H1 (cell line): ENCODE measurements around the gene AVPR2. TPM values are rescaled to one million over a fixed set of nuclear protein-coding genes. Genes with fewer than 3 reads are reported as not detected.

ENCODE experiments used
- CTCF ChIA-PET: fragments of 300-600 bp; sonication (Branson Sonifier 250); formaldehyde crosslinking; loops from one replicate; lab custom pipeline; 2021; ENCODE audit not compliant: partially characterized antibody; lab: Charles Lee
- POLR2A ChIA-PET: fragments of 300-600 bp; sonication (Branson Sonifier 250); formaldehyde crosslinking; loops from one replicate; lab custom pipeline; 2021; ENCODE audit warnings: inconsistent platforms; ENCODE audit not compliant: partially characterized antibody; lab: Charles Lee
- DNase-seq, 2 experiments: peaks; one replicate each; pipeline versions ENCODE4 v3.0.0 to v3.0.0-alpha.2; 2010 to 2022; ENCODE audit warnings: low spot score in 2 of 2, low read depth in 1 of 2, mixed read lengths in 1 of 2
- FAIRE-seq: peaks from 2 replicates; lab custom pipeline; 2011; peaks lifted over from hg19 to GRCh38; lab: Jason Lieb, UNC
- H2AFZ ChIP-seq: 2 replicates; pipeline ENCODE4 v1.8.1; 2012; ENCODE audit warnings: low read length, inconsistent platforms
- H2AK5ac ChIP-seq: 2 replicates; pipeline ENCODE4 v1.6.1; 2013; ENCODE audit warnings: low read depth, low read length
- H2BK120ac ChIP-seq: replicated peaks from 2 replicates; pipeline ENCODE3; 2013; ENCODE audit warnings: low read depth, low read length, inconsistent platforms
- H2BK12ac ChIP-seq: 2 replicates; pipeline ENCODE4 v1.6.1; 2013; ENCODE audit warnings: low read depth, low read length
- H2BK15ac ChIP-seq: 2 replicates; pipeline ENCODE4 v1.6.1; 2013; ENCODE audit warnings: low read length
- H2BK20ac ChIP-seq: 2 replicates; pipeline ENCODE4 v1.6.1; 2013; ENCODE audit warnings: low read length
- H2BK5ac ChIP-seq: 2 replicates; pipeline ENCODE4 v1.6.1; 2013; ENCODE audit warnings: low read depth, low read length
- H3K14ac ChIP-seq: 2 replicates; pipeline ENCODE4 v1.6.1; 2013; ENCODE audit warnings: inconsistent platforms; ENCODE audit not compliant: insufficient read length
- H3K18ac ChIP-seq: 2 replicates; pipeline ENCODE4 v1.6.1; 2013; ENCODE audit warnings: low read length; ENCODE audit errors: extremely low read depth
- H3K23ac ChIP-seq: 2 replicates; pipeline ENCODE4 v1.6.1; 2013; ENCODE audit warnings: inconsistent platforms; ENCODE audit not compliant: insufficient read length
- H3K23me2 ChIP-seq: 2 replicates; pipeline ENCODE4 v1.6.1; 2013; ENCODE audit warnings: low read depth, low read length
- H3K27ac ChIP-seq: 2 replicates; pipeline ENCODE4 v1.6.1; 2011; ENCODE audit warnings: low read depth, low read length, inconsistent platforms
- H3K27me3 ChIP-seq, 4 experiments: replicated peaks in 1 of 4; 1 replicate in 1 of 4; 2 replicates in 3 of 4; pipeline versions ENCODE4 v1.6.1 to v1.8.1; 2011 to 2013; ENCODE audit warnings: low read length in 3 of 4, mild to moderate bottlenecking in 3 of 4, inconsistent platforms in 2 of 4, mixed read lengths in 2 of 4, moderate library complexity in 1 of 4; ENCODE audit not compliant: control insufficient read depth in 3 of 4, insufficient read depth in 3 of 4; ENCODE audit errors: extremely low read depth in 1 of 4
- H3K36me3 ChIP-seq, 4 experiments: 2 replicates each; pipeline versions ENCODE4 v1.6.1 to v1.8.1; 2011 to 2013; ENCODE audit warnings: mild to moderate bottlenecking in 4 of 4, low read length in 3 of 4, moderate library complexity in 2 of 4, control low read depth in 1 of 4, inconsistent platforms in 1 of 4; ENCODE audit not compliant: insufficient read depth in 4 of 4, control insufficient read depth in 2 of 4
- H3K4ac ChIP-seq: replicated peaks from 2 replicates; pipeline ENCODE3; 2013; ENCODE audit warnings: low read length, low read depth, mixed read lengths, inconsistent platforms; ENCODE audit not compliant: insufficient read length
- H3K4me1 ChIP-seq, 4 experiments: replicated peaks in 1 of 4; 1 replicate in 1 of 4; 2 replicates in 3 of 4; pipeline versions ENCODE4 v1.6.1 to v1.8.1; 2011 to 2013; ENCODE audit warnings: low read length in 3 of 4, inconsistent platforms in 2 of 4, mixed read lengths in 1 of 4; ENCODE audit not compliant: insufficient read depth in 4 of 4, control insufficient read depth in 3 of 4
- H3K4me2 ChIP-seq, 2 experiments: 2 replicates each; pipeline versions ENCODE4 v1.6.1 to v1.8.1; 2011 to 2013; ENCODE audit warnings: low read depth in 2 of 2, low read length in 2 of 2, control low read depth in 1 of 2, inconsistent platforms in 1 of 2, mild to moderate bottlenecking in 1 of 2; ENCODE audit not compliant: insufficient read depth in 1 of 2
- H3K4me3 ChIP-seq, 4 experiments: fragments of 200-600, 300-600 bp in 1 of 4; sonication (generic), shearing (Covaris generic), sonication (Bioruptor Twin) in 1 of 4; 2 replicates each; pipeline versions ENCODE4 v1.5.1 to v1.8.1; 2011 to 2016; ENCODE audit warnings: low read length in 4 of 4, low read depth in 3 of 4, control low read depth in 2 of 4, inconsistent platforms in 2 of 4, mild to moderate bottlenecking in 2 of 4, mixed read lengths in 1 of 4, moderate library complexity in 1 of 4; ENCODE audit not compliant: insufficient read depth in 2 of 4; ENCODE audit errors: extremely low read depth in 1 of 4
- H3K56ac ChIP-seq: replicated peaks from 2 replicates; pipeline ENCODE3; 2013; ENCODE audit warnings: low read depth, mild to moderate bottlenecking, mixed read lengths, low read length, inconsistent platforms; ENCODE audit not compliant: insufficient read length
- H3K79me1 ChIP-seq: 2 replicates; pipeline ENCODE4 v1.6.1; 2013; ENCODE audit warnings: low read depth, low read length, control low read depth
- H3K79me2 ChIP-seq, 2 experiments: 2 replicates each; pipeline versions ENCODE4 v1.6.1 to v1.8.1; 2012 to 2013; ENCODE audit warnings: low read length in 2 of 2, mild to moderate bottlenecking in 2 of 2, inconsistent platforms in 1 of 2; ENCODE audit not compliant: insufficient read depth in 2 of 2, control insufficient read depth in 1 of 2
- H3K9ac ChIP-seq, 4 experiments: replicated peaks in 1 of 4; 1 replicate in 1 of 4; 2 replicates in 3 of 4; pipeline versions ENCODE4 v1.6.1 to v1.8.1; 2011 to 2013; ENCODE audit warnings: low read depth in 3 of 4, low read length in 3 of 4, control low read depth in 2 of 4, mild to moderate bottlenecking in 2 of 4, moderate library complexity in 2 of 4, inconsistent platforms in 1 of 4; ENCODE audit errors: extremely low read depth in 1 of 4
- H3K9me3 ChIP-seq, 2 experiments: 2 replicates each; pipeline versions ENCODE4 v1.6.1 to v1.8.1; 2012 to 2013; ENCODE audit warnings: mild to moderate bottlenecking in 2 of 2, moderate library complexity in 2 of 2, control low read depth in 1 of 2, inconsistent platforms in 1 of 2, low read depth in 1 of 2, low read length in 1 of 2, mixed read lengths in 1 of 2; ENCODE audit not compliant: insufficient read depth in 2 of 2
- H4K20me1 ChIP-seq, 2 experiments: replicated peaks in 1 of 2; 2 replicates each; pipeline versions ENCODE3 to v1.8.1; 2011 to 2013; ENCODE audit warnings: inconsistent platforms in 2 of 2, low read length in 2 of 2, mild to moderate bottlenecking in 1 of 2; ENCODE audit not compliant: insufficient read depth in 2 of 2, control insufficient read depth in 1 of 2
- H4K5ac ChIP-seq: 2 replicates; pipeline ENCODE4 v1.6.1; 2013; ENCODE audit warnings: low read length, low read depth, mixed read lengths, inconsistent platforms; ENCODE audit not compliant: insufficient read length
- H4K8ac ChIP-seq: 2 replicates; pipeline ENCODE4 v1.8.0; 2013; ENCODE audit warnings: mild to moderate bottlenecking, moderate library complexity, low read length, inconsistent platforms; ENCODE audit not compliant: insufficient read depth; ENCODE audit errors: extremely low read depth
- H4K91ac ChIP-seq: replicated peaks from 2 replicates; pipeline ENCODE3; 2013; ENCODE audit warnings: low read length, mixed read lengths, inconsistent platforms; ENCODE audit not compliant: insufficient read length
- ASH2L ChIP-seq: fragments of 200-600, 300-600 bp; sonication (generic); IDR thresholded peaks from one replicate; pipeline ENCODE4 v1.7.1; 2017; ENCODE audit warnings: low read length
- BACH1 ChIP-seq: IDR thresholded peaks from 2 replicates; pipeline ENCODE4 v1.6.1; 2012; ENCODE audit warnings: low read length, improper control_type of control experiment
- FOSL1 ChIP-seq: IDR thresholded peaks from 2 replicates; pipeline ENCODE4 v1.6.1; 2011; ENCODE audit warnings: mild to moderate bottlenecking, low read depth, low read length, moderate library complexity; ENCODE audit not compliant: insufficient read depth
- GTF2F1 ChIP-seq: IDR thresholded peaks from 2 replicates; pipeline ENCODE4 v1.6.1; 2012; ENCODE audit warnings: low read depth, low read length, improper control_type of control experiment, borderline replicate concordance
- KDM5A ChIP-seq: fragments of 200-600 bp; IDR thresholded peaks from 2 replicates; pipeline ENCODE4 v1.7.1; 2012; ENCODE audit warnings: mild to moderate bottlenecking, low read length, inconsistent platforms, mixed read lengths
- POU5F1 ChIP-seq: IDR thresholded peaks from 2 replicates; pipeline ENCODE4 v1.6.1; 2011; ENCODE audit warnings: low read depth, mild to moderate bottlenecking, low read length, moderate library complexity
- RXRA ChIP-seq: IDR thresholded peaks from 2 replicates; pipeline ENCODE4 v1.6.1; 2011; ENCODE audit warnings: low read depth, mild to moderate bottlenecking, low read length, moderate library complexity; ENCODE audit not compliant: insufficient read depth
- SIX5 ChIP-seq: IDR thresholded peaks from 2 replicates; pipeline ENCODE4 v1.6.1; 2011; ENCODE audit warnings: mild to moderate bottlenecking, low read depth, low read length
- SUZ12 ChIP-seq: fragments of 200-600 bp; sonication (generic); IDR thresholded peaks from 2 replicates; pipeline ENCODE4 v1.6.1; 2012; ENCODE audit warnings: mild to moderate bottlenecking, inconsistent platforms, low read length, moderate library complexity, mixed read lengths
- TAF7 ChIP-seq: optimal IDR thresholded peaks from 2 replicates; pipeline ENCODE3; 2011; ENCODE audit warnings: low read depth, mild to moderate bottlenecking, inconsistent platforms, low read length, moderate library complexity, borderline replicate concordance
- WGBS, 2 experiments: shearing (Covaris generic) in 1 of 2; methylation state at CpG; one replicate each; pipeline versions ENCODE4 v1.1.6 to v1.1.7; 2013 to 2015; ENCODE audit warnings: low lambda C conversion rate in 2 of 2, mixed read lengths in 2 of 2, inconsistent platforms in 1 of 2, low coverage in 1 of 2, missing lambda C conversion rate in 1 of 2; ENCODE audit not compliant: insufficient replicate concordance in 2 of 2, insufficient coverage in 1 of 2, insufficient read length in 1 of 2; ENCODE audit errors: extremely low coverage in 1 of 2, missing lambda C conversion rate in 1 of 2; 5-methylcytosine and 5-hydroxymethylcytosine counted together
- polyA plus RNA-seq, 7 experiments: library from polyadenylated mRNA; depleted of rRNA in 3 of 7; stranded (reverse) in 5 of 7; unstranded in 2 of 7; fragments of >200 nt in 5 of 7; fragments of 200-250 nt in 2 of 7; gene quantifications; 1 replicate in 5 of 7; 2 replicates in 1 of 7; 4 replicates in 1 of 7; pipeline versions ENCODE4 v1.2.1 to v1.2.3, GENCODE V29; 2011 to 2013; ENCODE audit warnings: missing spikeins in 2 of 7, mixed read lengths in 2 of 7
- total RNA-seq: library from RNA; stranded (reverse); fragmentation: NEBNext Ultra II Directional; extraction: Animal tissue kit (Norgen Biotek cat#: 25700); gene quantifications from 2 replicates; pipeline ENCODE4 v1.2.1, GENCODE V29; 2021
- TF ChIP-seq, protein P1 (sequence below), 3 experiments: IDR thresholded peaks; 1 replicate in 2 of 3; 2 replicates in 1 of 3; pipeline versions ENCODE4 v1.5.1 to v1.6.1; 2011; ENCODE audit warnings: low read length in 3 of 3, mild to moderate bottlenecking in 3 of 3, inconsistent platforms in 2 of 3, low read depth in 1 of 3, moderate library complexity in 1 of 3; ENCODE audit not compliant: insufficient read depth in 1 of 3; ENCODE audit errors: control extremely low read depth in 1 of 3

The AVPR2 gene
- total and polyA plus RNA-seq, 2 of the 8 experiments (the other 6 are each of a cell fraction or from before 2014, with no cell fraction given): 0.09 TPM; not detected in 1

DNA sequence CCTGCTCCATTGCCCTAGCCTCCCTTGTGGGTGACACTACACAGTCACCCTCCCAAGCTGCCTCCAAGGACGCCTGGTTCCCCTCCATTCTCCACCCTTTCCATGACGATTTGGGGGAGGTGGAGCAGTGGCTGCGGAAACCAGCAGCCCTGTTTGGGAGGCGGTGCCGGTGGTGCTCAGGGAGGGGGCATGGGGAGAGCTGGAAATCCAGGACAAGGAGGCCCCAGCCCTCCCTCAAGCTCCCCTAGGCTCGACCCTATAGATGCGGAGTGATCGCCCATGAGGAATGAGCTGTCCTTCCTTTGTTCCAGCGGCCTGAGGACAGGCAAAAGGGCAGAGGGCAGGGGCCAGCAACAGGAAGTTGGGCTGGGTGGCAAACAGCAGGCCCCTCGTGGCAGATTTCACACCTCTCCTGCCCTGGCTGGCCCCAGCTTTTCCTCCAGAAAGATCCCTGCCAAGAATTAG is 43.6 kb downstream of the AVPR2 start:
- H3K4me3 ChIP-seq: no peak overlapping the region
- H4K5ac ChIP-seq: no peak overlapping the region
- H3K27ac ChIP-seq: peak overlapping the region; percentile 45; the same call in 1 of the 2 replicates
- DNase-seq (no peak), FAIRE-seq (no peak)
- H2AFZ ChIP-seq: no peak overlapping the region
- H2BK15ac ChIP-seq: no peak overlapping the region
- H3K14ac ChIP-seq: no peak overlapping the region
- no peaks in the 10 kb centered on the region for H3K27me3 ChIP-seq
- peaks cover 19 to 35% (median 30%) of the 10 kb centered on the region in 4 experiments; a peak in 7 of 8 replicates for H3K36me3 ChIP-seq
- H4K91ac ChIP-seq: no peak overlapping the region
- H3K9me3 ChIP-seq: no peaks in the 10 kb centered on the region
- 92% methylated on average over 7 of the region's 10 CpGs; no CpG with 5 or more reads in 1 of the 2 experiments for WGBS, 2 experiments
- no peaks in the 10 kb centered on the region for H3K79me1 ChIP-seq
- ChIA-PET POLR2A (interaction anchor here (1.3 to 18.9 kb wide), 5 partner anchors 19 to 421 kb away, joined by 3 to 231 read pairs (median 12); partner anchors contain the start of genes ARHGAP4, HCFC1, IDH3G and SSR4), CTCF (interaction anchor here (0.7 to 11.1 kb wide), 12 partner anchors 10 to 451 kb away, joined by 3 to 272 read pairs (median 6); partner anchors contain the start of genes ARHGAP4, HCFC1, NAA10 and PLXNB3)
- H3K4me2 ChIP-seq: no peak overlapping the region
- no peak overlapping the region for H3K4ac ChIP-seq
- no peak overlapping the region for H2BK120ac ChIP-seq
- peak overlapping the region; percentile 83; the same call in 1 of the 2 replicates for H2BK5ac ChIP-seq
- no peaks in the 10 kb centered on the region for H3K79me2 ChIP-seq
- H3K56ac ChIP-seq: no peak overlapping the region
- peaks cover 0 to 3% of the 10 kb centered on the region in 2 experiments for H4K20me1 ChIP-seq
- H3K4me1 ChIP-seq: peaks cover 0 to 14% (median 3%) of the 10 kb centered on the region in 4 experiments; a peak in 5 of 7 replicates
- H2BK20ac ChIP-seq: no peak overlapping the region
- peak overlapping the region; percentile 21; the same call in 1 of the 2 replicates for H4K8ac ChIP-seq
- no peak overlapping the region for H2BK12ac ChIP-seq
- no peak overlapping the region for H3K18ac ChIP-seq
- no peaks in the 10 kb centered on the region for H3K23me2 ChIP-seq
- H3K23ac ChIP-seq: no peak overlapping the region
- H3K9ac ChIP-seq: peak overlapping the region in 1 of 4 experiments; percentile 37; a peak in 2 of 7 replicates
- H2AK5ac ChIP-seq: no peak overlapping the region
- TF ChIP-seq TAF7 (no peak), ASH2L (no peak), GTF2F1 (no peak), BACH1 (no peak), POU5F1 (no peak), SIX5 (no peak), KDM5A (no peak), FOSL1 (no peak), SUZ12 (no peak), RXRA (no peak)
- TF ChIP-seq, protein P1, sequence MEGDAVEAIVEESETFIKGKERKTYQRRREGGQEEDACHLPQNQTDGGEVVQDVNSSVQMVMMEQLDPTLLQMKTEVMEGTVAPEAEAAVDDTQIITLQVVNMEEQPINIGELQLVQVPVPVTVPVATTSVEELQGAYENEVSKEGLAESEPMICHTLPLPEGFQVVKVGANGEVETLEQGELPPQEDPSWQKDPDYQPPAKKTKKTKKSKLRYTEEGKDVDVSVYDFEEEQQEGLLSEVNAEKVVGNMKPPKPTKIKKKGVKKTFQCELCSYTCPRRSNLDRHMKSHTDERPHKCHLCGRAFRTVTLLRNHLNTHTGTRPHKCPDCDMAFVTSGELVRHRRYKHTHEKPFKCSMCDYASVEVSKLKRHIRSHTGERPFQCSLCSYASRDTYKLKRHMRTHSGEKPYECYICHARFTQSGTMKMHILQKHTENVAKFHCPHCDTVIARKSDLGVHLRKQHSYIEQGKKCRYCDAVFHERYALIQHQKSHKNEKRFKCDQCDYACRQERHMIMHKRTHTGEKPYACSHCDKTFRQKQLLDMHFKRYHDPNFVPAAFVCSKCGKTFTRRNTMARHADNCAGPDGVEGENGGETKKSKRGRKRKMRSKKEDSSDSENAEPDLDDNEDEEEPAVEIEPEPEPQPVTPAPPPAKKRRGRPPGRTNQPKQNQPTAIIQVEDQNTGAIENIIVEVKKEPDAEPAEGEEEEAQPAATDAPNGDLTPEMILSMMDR (IDR thresholded peaks at IDR 0.05; ENCODE audit: control extremely low read depth in 1 of 3, insufficient read depth in 1 of 3, low read depth in 1 of 3, low read length in 3 of 3): no peak
